Measurements from ENCODE around the gene TTLL1. TPM values are rescaled to one million over a fixed set of nuclear protein-coding genes. Genes with fewer than 3 reads are reported as not detected.

The TTLL1 gene
- total RNA-seq, 1 donor from 2014 or later = 5.9 TPM

DNA sequence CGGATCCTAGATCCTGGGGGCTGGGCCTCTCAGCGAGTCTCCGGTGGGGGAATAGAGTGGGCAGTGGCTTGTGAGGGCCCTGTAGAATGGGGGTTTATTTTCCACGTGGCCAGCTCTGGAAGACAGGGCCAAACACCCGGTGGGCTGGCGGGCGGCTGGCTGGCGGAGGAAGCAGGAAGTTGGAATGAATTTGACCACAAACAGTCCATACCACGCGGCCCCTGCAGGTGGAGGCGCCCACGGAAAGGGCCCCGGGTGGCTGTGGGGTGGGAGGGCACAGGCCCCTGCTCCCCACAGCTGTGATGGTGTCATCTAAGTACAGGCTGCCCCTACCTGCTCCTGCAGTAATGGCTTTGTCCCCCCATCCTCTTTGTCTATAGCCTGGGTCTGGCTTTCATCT is 38.9 kb upstream of the TTLL1 start:
- no peak overlapping the region for H3K27ac ChIP-seq
- peaks cover 14% of the 10 kb centered on the region for H3K4me1 ChIP-seq
- TF ChIP-seq POLR2A (IDR thresholded peaks at IDR 0.05) = no peak
- TF ChIP-seq POLR2AphosphoS5 (IDR thresholded peaks at IDR 0.05; ENCODE audit: insufficient read depth in 1 of 2, low read depth in 1 of 2) = no peak
- no peak for TF ChIP-seq CTCF (IDR thresholded peaks at IDR 0.05)
- H3K4me3 ChIP-seq = no peak overlapping the region
- no peak for DNase-seq (ENCODE audit: extremely low spot score in 2 of 2)
- H3K9me3 ChIP-seq = no peaks in the 10 kb centered on the region
- H3K27me3 ChIP-seq = no peaks in the 10 kb centered on the region
- peaks cover 0 to 16% of the 10 kb centered on the region in 2 donors for H3K36me3 ChIP-seq
- intact Hi-C loops (cut with DNase I) = no loop called here

GRCh38 chr22:43127166-43127908 is 38.1 kb upstream of the TTLL1 start:
- intact Hi-C loops (cut with DNase I) = no loop called here
- no peak for TF ChIP-seq CTCF (IDR thresholded peaks at IDR 0.05)
- TF ChIP-seq POLR2A (IDR thresholded peaks at IDR 0.05) = no peak
- TF ChIP-seq POLR2AphosphoS5 (IDR thresholded peaks at IDR 0.05; ENCODE audit: insufficient read depth in 1 of 2, low read depth in 1 of 2) = peak in 1 of 2 donors; percentile 36

DNA sequence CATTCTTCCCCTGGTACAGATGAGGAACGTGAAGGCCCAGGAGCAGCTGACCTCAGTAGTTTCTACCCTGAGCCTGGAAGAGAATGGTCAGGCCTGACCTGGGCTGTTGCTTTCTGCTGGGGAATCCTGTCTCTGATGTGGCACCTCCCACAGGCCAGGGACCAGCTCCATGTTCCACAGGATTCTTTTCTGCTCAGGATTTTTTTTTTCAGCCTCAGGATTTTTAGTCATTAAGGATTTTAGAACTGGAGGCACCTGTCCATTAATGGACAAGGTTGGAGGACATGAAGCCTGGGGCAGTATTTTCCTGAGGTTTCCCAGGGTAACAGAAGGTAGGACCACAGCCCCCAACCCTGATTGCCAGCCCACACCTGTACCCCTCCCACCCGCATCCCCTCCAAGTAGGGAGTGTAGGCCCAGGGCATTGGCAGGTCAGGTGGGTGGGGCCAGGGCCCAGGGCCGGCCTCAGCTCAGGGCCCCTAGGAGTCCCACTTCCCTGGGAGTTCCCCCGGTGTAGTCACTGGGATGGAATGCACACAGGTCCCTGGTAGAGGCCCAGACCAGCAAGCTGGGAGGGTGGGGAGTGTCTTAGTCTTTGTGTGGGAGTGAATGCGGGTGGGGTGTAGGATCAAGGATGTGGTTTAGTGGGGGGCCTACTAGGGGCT is 37.4 kb upstream of the TTLL1 start:
- Histone ChIP-seq H3K9me3 (no peaks in the 10 kb centered on the region), H3K27ac (no peak overlapping the region), H3K4me3 (no peak overlapping the region), H3K36me3 (peaks cover 0 to 7% of the 10 kb centered on the region in 2 donors), H3K27me3 (no peaks in the 10 kb centered on the region), H3K4me1 (peaks cover 14% of the 10 kb centered on the region)
- intact Hi-C loops (cut with DNase I) = no loop called here
- DNase-seq (ENCODE audit: extremely low spot score in 2 of 2) = no peak
- no peak for TF ChIP-seq CTCF (IDR thresholded peaks at IDR 0.05)
- TF ChIP-seq POLR2A (IDR thresholded peaks at IDR 0.05) = no peak
- no peak for TF ChIP-seq POLR2AphosphoS5 (IDR thresholded peaks at IDR 0.05; ENCODE audit: insufficient read depth in 1 of 2, low read depth in 1 of 2)

More at GRCh38 chr22:43127166-43127908, 38.1 kb upstream of the TTLL1 start:
- H3K9me3 ChIP-seq = no peaks in the 10 kb centered on the region
- no peaks in the 10 kb centered on the region for H3K27me3 ChIP-seq
- H3K4me1 ChIP-seq = peaks cover 14% of the 10 kb centered on the region
- no peak overlapping the region for H3K27ac ChIP-seq
- no peak overlapping the region for H3K4me3 ChIP-seq
- DNase-seq (ENCODE audit: extremely low spot score in 2 of 2) = no peak
- H3K36me3 ChIP-seq = peaks cover 0 to 8% of the 10 kb centered on the region in 2 donors

- H3K4me3 ChIP-seq = no peak overlapping the region
- H3K4me1 ChIP-seq = no peaks in the 10 kb centered on the region
- H3K27me3 ChIP-seq = no peaks in the 10 kb centered on the region
- intact Hi-C loops (cut with DNase I) = no loop called here
- H3K36me3 ChIP-seq = no peaks in the 10 kb centered on the region
- no peak for DNase-seq (ENCODE audit: extremely low spot score in 2 of 2)
- TF ChIP-seq CTCF (IDR thresholded peaks at IDR 0.05) = no peak
- no peak for TF ChIP-seq POLR2A (IDR thresholded peaks at IDR 0.05)
- no peak for TF ChIP-seq POLR2AphosphoS5 (IDR thresholded peaks at IDR 0.05; ENCODE audit: insufficient read depth in 1 of 2, low read depth in 1 of 2)
- H3K9me3 ChIP-seq = no peaks in the 10 kb centered on the region
- H3K27ac ChIP-seq = no peak overlapping the region
Measured at GRCh38 chr22:43118953-43119458, 29.8 kb upstream of the TTLL1 start.

Measured in vagina (tissue), 2 donors.